ENCODE measurements around the gene STRIP1. TPM values are rescaled to one million over a fixed set of nuclear protein-coding genes. Genes with fewer than 3 reads are reported as not detected.
A peak's percentile ranks its signal among the peaks of the same experiment; 100 is the strongest.

Gene STRIP1
- polyA plus RNA-seq, 2 of the 4 experiments (the other 2 are of a cell fraction): 16.4 to 16.7 TPM

- H3K4me2 ChIP-seq: no peak overlapping the region
- ATAC-seq: no peak
- 88% methylated on average over 2 of the region's 2 CpGs for WGBS (ENCODE audit: missing lambda C conversion rate)
- ChIA-PET POLR2A (no interaction called here), CTCF (interaction anchor here (1.0 kb wide), 1 partner anchor 48 kb away, joined by 3 read pairs; the partner anchor contains the start of gene AHCYL1)
- TF ChIP-seq CEBPB (IDR thresholded peaks at IDR 0.05) (peak; percentile 52 to 61; a peak in 3 of 4 replicates), RAD21 (conservative IDR thresholded peaks at IDR 0.05 in 1 of 2, IDR thresholded peaks at IDR 0.05 in 1 of 2) (no peak), TFCP2L1 (CRISPR knock-in tag; IDR thresholded peaks at IDR 0.05) (no peak), MAFK (IDR thresholded peaks at IDR 0.05; ENCODE audit: partially characterized antibody) (no peak), POLR2AphosphoS2 (conservative IDR thresholded peaks at IDR 0.05; ENCODE audit: low read length) (no peak)
- TF ChIP-seq, protein P1, sequence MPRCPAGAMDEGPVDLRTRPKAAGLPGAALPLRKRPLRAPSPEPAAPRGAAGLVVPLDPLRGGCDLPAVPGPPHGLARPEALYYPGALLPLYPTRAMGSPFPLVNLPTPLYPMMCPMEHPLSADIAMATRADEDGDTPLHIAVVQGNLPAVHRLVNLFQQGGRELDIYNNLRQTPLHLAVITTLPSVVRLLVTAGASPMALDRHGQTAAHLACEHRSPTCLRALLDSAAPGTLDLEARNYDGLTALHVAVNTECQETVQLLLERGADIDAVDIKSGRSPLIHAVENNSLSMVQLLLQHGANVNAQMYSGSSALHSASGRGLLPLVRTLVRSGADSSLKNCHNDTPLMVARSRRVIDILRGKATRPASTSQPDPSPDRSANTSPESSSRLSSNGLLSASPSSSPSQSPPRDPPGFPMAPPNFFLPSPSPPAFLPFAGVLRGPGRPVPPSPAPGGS (IDR thresholded peaks at IDR 0.05): no peak
- TF ChIP-seq, protein P2, sequence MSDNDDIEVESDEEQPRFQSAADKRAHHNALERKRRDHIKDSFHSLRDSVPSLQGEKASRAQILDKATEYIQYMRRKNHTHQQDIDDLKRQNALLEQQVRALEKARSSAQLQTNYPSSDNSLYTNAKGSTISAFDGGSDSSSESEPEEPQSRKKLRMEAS (IDR thresholded peaks at IDR 0.05): no peak
- no peak for FAIRE-seq
- DNase-seq (ENCODE audit: low read depth in 1 of 2, low spot score in 1 of 2): no peak
- H3K4me3 ChIP-seq: no peak overlapping the region
- no peak overlapping the region for H3K27ac ChIP-seq
- H3K4me1 ChIP-seq: peaks cover 12% of the 10 kb centered on the region; the same call in 2 of the 3 replicates
- no peaks in the 10 kb centered on the region for H3K9me3 ChIP-seq
Observed at GRCh38 chr1:110032327-110032726, 2.1 kb upstream of the STRIP1 start.

GRCh38 chr1:110033421-110033820, 1.0 kb upstream of the STRIP1 start:
- no peak for FAIRE-seq
- Histone ChIP-seq H3K4me2 (peak overlapping the region; percentile 72; the same call in 2 of the 3 replicates), H3K9me3 (no peaks in the 10 kb centered on the region), H3K4me1 (peaks cover 12% of the 10 kb centered on the region; the same call in 2 of the 3 replicates), H3K27ac (peak overlapping the region in 1 of 2 experiments; percentile 99; a peak in 1 of 6 replicates), H3K4me3 (no peak overlapping the region)
- TF ChIP-seq EHMT2 (IDR thresholded peaks at IDR 0.05; ENCODE audit: low read depth) (no peak), JUNB (IDR thresholded peaks at IDR 0.05) (no peak), NPAS2 (CRISPR knock-in tag; IDR thresholded peaks at IDR 0.05; ENCODE audit: borderline replicate concordance) (no peak), FOSB (CRISPR knock-in tag; IDR thresholded peaks at IDR 0.05) (no peak), RFX5 (IDR thresholded peaks at IDR 0.05) (no peak), ZC3H11A (IDR thresholded peaks at IDR 0.05) (no peak), RARB (CRISPR knock-in tag; IDR thresholded peaks at IDR 0.05) (no peak), CHD2 (IDR thresholded peaks at IDR 0.05; ENCODE audit: low read length, partially characterized antibody) (no peak), HEYL (CRISPR knock-in tag; IDR thresholded peaks at IDR 0.05) (no peak), TFCP2L1 (CRISPR knock-in tag; IDR thresholded peaks at IDR 0.05) (no peak), NFE2L2 (conservative IDR thresholded peaks at IDR 0.05; ENCODE audit: low read length) (no peak), KDM5A (IDR thresholded peaks at IDR 0.05) (no peak), SREBF2 (IDR thresholded peaks at IDR 0.05) (no peak)
- TF ChIP-seq, protein P3, sequence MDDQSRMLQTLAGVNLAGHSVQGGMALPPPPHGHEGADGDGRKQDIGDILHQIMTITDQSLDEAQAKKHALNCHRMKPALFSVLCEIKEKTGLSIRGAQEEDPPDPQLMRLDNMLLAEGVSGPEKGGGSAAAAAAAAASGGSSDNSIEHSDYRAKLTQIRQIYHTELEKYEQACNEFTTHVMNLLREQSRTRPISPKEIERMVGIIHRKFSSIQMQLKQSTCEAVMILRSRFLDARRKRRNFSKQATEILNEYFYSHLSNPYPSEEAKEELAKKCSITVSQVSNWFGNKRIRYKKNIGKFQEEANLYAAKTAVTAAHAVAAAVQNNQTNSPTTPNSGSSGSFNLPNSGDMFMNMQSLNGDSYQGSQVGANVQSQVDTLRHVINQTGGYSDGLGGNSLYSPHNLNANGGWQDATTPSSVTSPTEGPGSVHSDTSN (IDR thresholded peaks at IDR 0.05): no peak
- TF ChIP-seq, protein P4, sequence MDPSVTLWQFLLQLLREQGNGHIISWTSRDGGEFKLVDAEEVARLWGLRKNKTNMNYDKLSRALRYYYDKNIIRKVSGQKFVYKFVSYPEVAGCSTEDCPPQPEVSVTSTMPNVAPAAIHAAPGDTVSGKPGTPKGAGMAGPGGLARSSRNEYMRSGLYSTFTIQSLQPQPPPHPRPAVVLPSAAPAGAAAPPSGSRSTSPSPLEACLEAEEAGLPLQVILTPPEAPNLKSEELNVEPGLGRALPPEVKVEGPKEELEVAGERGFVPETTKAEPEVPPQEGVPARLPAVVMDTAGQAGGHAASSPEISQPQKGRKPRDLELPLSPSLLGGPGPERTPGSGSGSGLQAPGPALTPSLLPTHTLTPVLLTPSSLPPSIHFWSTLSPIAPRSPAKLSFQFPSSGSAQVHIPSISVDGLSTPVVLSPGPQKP (IDR thresholded peaks at IDR 0.05; ENCODE audit: low read depth, low read length): no peak
- DNase-seq (ENCODE audit: low read depth in 1 of 2, low spot score in 1 of 2): no peak
- ChIA-PET POLR2A (no interaction called here), CTCF (no interaction called here)
- 58% methylated on average over 5 of the region's 5 CpGs for WGBS (ENCODE audit: missing lambda C conversion rate)
- ATAC-seq: no peak

DNA sequence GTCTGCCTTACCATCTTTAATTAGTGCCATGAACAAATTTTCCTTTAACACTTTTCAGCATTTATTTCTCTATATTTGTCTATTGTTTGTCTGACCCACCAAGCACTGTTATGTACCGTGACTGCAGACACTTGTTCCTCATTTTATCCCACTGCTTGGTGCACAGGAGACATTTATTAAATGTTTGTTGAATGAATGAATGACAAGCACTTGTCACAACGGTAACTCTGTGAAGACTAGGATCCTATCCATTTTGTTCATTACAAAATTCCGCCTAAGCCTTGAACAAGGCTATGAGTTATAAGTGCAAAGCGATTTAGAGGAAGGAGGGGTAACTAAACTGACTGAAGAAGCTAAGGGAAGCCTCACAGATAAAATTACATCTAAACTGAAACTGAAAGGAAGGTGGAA, 379 bp upstream of the STRIP1 start:
- peak overlapping the region; percentile 93 to 99 for H3K27ac ChIP-seq
- FAIRE-seq: no peak
- POLR2A ChIA-PET: interaction anchor here (0.8 to 1.4 kb wide), 3 partner anchors 11 to 17 kb away, joined by 3 to 5 read pairs (median 3); no protein-coding TSS in a partner anchor

More for the DNA sequence above, 379 bp upstream of the STRIP1 start:
- ATAC-seq: peak; percentile 4 to 14; a peak in 2 of 6 replicates
- Histone ChIP-seq H3K9me3 (no peaks in the 10 kb centered on the region), H3K4me1 (peaks cover 12% of the 10 kb centered on the region; the same call in 2 of the 3 replicates), H3K4me3 (peak overlapping the region; percentile 89), H3K4me2 (peak overlapping the region; percentile 72)
- TF ChIP-seq, protein P4 (IDR thresholded peaks at IDR 0.05; ENCODE audit: low read depth, low read length): no peak
- no peak for TF ChIP-seq SMC3 (IDR thresholded peaks at IDR 0.05)
- no peak for TF ChIP-seq TP53 (CRISPR knock-in tag; IDR thresholded peaks at IDR 0.05)
- no peak for TF ChIP-seq CBX8 (IDR thresholded peaks at IDR 0.05)
- TF ChIP-seq EHMT2 (IDR thresholded peaks at IDR 0.05; ENCODE audit: low read depth): no peak
- no peak for TF ChIP-seq JUNB (IDR thresholded peaks at IDR 0.05)
- TF ChIP-seq POLR2A (IDR thresholded peaks at IDR 0.05; ENCODE audit: low read length): no peak
- TF ChIP-seq EP300 (IDR thresholded peaks at IDR 0.05): no peak
- TF ChIP-seq FOXS1 (CRISPR knock-in tag; IDR thresholded peaks at IDR 0.05): no peak
- no peak for TF ChIP-seq JUN (IDR thresholded peaks at IDR 0.05)
- TF ChIP-seq HMGXB4 (CRISPR knock-in tag; IDR thresholded peaks at IDR 0.05; ENCODE audit: borderline replicate concordance): no peak
- no peak for TF ChIP-seq KDM1A (IDR thresholded peaks at IDR 0.05; ENCODE audit: low read depth)
- TF ChIP-seq KDM5A (IDR thresholded peaks at IDR 0.05): no peak
- WGBS (ENCODE audit: missing lambda C conversion rate): 4% methylated on average over 4 of the region's 4 CpGs
- no peak for DNase-seq (ENCODE audit: low read depth in 1 of 2, low spot score in 1 of 2)
- CTCF ChIA-PET: interaction anchor here (0.8 to 1.8 kb wide), 3 partner anchors 11 to 19 kb away, joined by 3 to 7 read pairs (median 3); no protein-coding TSS in a partner anchor
